Upper lobe of left lung (tissue), 6 donors: ENCODE measurements around the gene ARNT2. TPM values are rescaled to one million over a fixed set of nuclear protein-coding genes. Genes with fewer than 3 reads are reported as not detected.

Source experiments
- ATAC-seq, 2 donors: fragments of 200-7000 bp; cut with Tn5 transposase; one replicate each; pipeline ENCODE4 v1.9.1; 2022; ENCODE audit warnings: mild to moderate bottlenecking in 2 of 2, moderate library complexity in 2 of 2; ENCODE audit not compliant: low FRiP score in 2 of 2
- DNase-seq, 2 donors: peaks; one replicate each; pipeline ENCODE4 v3.0.0-alpha.2; 2019 to 2020
- H3K27ac ChIP-seq, 4 donors: fragments of 200-600 bp; sonication (generic); one replicate each; pipeline ENCODE4 v1.5.1; 2016 to 2019
- H3K27me3 ChIP-seq, 4 donors: fragments of 200-600 bp; sonication (generic); one replicate each; pipeline ENCODE4 v1.5.1; 2017 to 2019
- H3K36me3 ChIP-seq, 4 donors: fragments of 200-600 bp; sonication (generic); one replicate each; pipeline ENCODE4 v1.5.1; 2016 to 2019
- H3K4me1 ChIP-seq, 4 donors: fragments of 200-600 bp; sonication (generic); one replicate each; pipeline ENCODE4 v1.5.1; 2018 to 2019
- H3K4me3 ChIP-seq, 4 donors: fragments of 200-600 bp; sonication (generic); one replicate each; pipeline ENCODE4 v1.5.1; 2017 to 2019; ENCODE audit warnings: mild to moderate bottlenecking in 2 of 4, moderate library complexity in 1 of 4
- H3K9me3 ChIP-seq, 4 donors: fragments of 200-600 bp; sonication (generic); one replicate each; pipeline ENCODE4 v1.5.1; 2018 to 2019
- EP300 ChIP-seq, 4 donors: sonication (generic); formaldehyde crosslinking; IDR thresholded peaks; one replicate each; pipeline ENCODE4 v1.5.1; 2017; ENCODE audit warnings: antibody characterized with exemption in 4 of 4, control low read depth in 2 of 4
- POLR2A ChIP-seq, 4 donors: fragments of 450-650 bp; IDR thresholded peaks; one replicate each; pipeline ENCODE4 v1.5.1; 2016 to 2017; ENCODE audit warnings: antibody characterized with exemption in 4 of 4, mild to moderate bottlenecking in 2 of 4
- POLR2AphosphoS5 ChIP-seq, 2 donors: sonication (generic); formaldehyde crosslinking; IDR thresholded peaks; one replicate each; pipeline ENCODE4 v1.5.1; 2017; ENCODE audit warnings: antibody characterized with exemption in 2 of 2
- WGBS, 2 donors: methylation state at CpG; one replicate each; pipeline ENCODE4 v1.1.5; 2017 to 2018; 5-methylcytosine and 5-hydroxymethylcytosine counted together
- total RNA-seq, 6 donors: library from RNA; depleted of rRNA in 4 of 6; stranded (reverse); fragments of >200 nt in 4 of 6; gene quantifications; one replicate each; pipeline versions ENCODE4 v1.1.0 to v1.2.1, GENCODE V29; 2016 to 2021
- TF ChIP-seq, protein P1 (sequence below), 6 experiments: fragments of 450-650 bp in 4 of 6; fragments of 200-600 bp in 2 of 6; sonication (generic) in 2 of 6; IDR thresholded peaks; one replicate each; pipeline ENCODE4 v1.5.1; 2016 to 2019; ENCODE audit warnings: antibody characterized with exemption in 6 of 6
- donor health status: DM: no; HTN: no; CAD: no; lungs with moderate emphysema.
- donor health status: DM: no; HTN: yes; CAD: no; lungs with severe emphysema.

ARNT2 gene
- total RNA-seq, 6 donors from 2014 or later, result 4.7 to 26.9 (median 8.4) TPM

DNA sequence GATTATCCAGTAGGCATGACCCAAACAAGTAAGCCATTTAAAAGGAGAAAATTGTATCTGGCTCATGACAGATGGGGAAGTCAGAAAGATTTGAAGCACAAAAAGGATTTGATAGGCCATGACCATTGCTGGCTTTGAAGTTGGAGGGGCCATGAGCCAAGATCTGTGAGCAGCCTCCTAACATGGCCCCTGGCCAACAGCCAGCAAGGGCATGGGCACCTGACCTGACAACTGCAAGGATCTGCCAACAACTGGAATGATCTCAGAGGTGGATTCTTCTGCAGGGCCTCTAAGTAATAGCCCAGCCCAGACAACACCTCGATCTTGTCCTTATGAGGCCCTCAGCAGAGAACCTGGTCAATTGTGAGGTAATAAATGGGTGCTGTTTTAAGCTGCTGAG lies 93.0 kb downstream of the ARNT2 start:
- ATAC-seq, result no peak
- no peak overlapping the region for H3K4me3 ChIP-seq
- no peaks in the 10 kb centered on the region for H3K27me3 ChIP-seq
- H3K36me3 ChIP-seq, result no peaks in the 10 kb centered on the region
- 81 to 88% methylated on average over 1 of the region's 1 CpG for WGBS, 2 donors
- TF ChIP-seq POLR2A (IDR thresholded peaks at IDR 0.05) (no peak), EP300 (IDR thresholded peaks at IDR 0.05) (no peak), POLR2AphosphoS5 (IDR thresholded peaks at IDR 0.05) (no peak)
- TF ChIP-seq, protein P1, sequence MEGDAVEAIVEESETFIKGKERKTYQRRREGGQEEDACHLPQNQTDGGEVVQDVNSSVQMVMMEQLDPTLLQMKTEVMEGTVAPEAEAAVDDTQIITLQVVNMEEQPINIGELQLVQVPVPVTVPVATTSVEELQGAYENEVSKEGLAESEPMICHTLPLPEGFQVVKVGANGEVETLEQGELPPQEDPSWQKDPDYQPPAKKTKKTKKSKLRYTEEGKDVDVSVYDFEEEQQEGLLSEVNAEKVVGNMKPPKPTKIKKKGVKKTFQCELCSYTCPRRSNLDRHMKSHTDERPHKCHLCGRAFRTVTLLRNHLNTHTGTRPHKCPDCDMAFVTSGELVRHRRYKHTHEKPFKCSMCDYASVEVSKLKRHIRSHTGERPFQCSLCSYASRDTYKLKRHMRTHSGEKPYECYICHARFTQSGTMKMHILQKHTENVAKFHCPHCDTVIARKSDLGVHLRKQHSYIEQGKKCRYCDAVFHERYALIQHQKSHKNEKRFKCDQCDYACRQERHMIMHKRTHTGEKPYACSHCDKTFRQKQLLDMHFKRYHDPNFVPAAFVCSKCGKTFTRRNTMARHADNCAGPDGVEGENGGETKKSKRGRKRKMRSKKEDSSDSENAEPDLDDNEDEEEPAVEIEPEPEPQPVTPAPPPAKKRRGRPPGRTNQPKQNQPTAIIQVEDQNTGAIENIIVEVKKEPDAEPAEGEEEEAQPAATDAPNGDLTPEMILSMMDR (IDR thresholded peaks at IDR 0.05), result no peak
- no peak overlapping the region for H3K27ac ChIP-seq
- no peaks in the 10 kb centered on the region for H3K9me3 ChIP-seq
- no peak for DNase-seq
- peaks cover 0 to 14% (median 2%) of the 10 kb centered on the region in 4 donors for H3K4me1 ChIP-seq

DNA sequence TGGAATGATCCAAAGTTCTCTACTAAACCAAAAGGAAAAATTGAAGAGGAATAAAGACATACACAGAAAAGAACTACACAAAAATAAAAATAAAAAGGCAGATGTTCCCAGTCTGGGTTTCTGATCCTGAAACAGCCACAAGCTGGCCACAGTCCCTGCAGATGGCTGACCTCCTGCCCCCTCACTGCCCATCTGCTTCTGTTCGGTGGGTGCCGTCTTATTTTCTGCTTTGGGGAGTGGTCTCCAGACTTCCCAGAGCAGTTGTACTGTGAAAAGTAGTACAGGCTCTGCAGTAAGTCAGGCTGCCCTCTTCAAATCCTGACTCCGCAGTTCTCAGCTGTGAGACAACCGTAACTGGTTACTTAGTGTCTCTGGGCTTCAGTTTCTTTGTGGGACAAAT lies 94.5 kb downstream of the ARNT2 start:
- 87 to 89% methylated on average over 4 of the region's 4 CpGs for WGBS, 2 donors
- ATAC-seq, result no peak

DNA sequence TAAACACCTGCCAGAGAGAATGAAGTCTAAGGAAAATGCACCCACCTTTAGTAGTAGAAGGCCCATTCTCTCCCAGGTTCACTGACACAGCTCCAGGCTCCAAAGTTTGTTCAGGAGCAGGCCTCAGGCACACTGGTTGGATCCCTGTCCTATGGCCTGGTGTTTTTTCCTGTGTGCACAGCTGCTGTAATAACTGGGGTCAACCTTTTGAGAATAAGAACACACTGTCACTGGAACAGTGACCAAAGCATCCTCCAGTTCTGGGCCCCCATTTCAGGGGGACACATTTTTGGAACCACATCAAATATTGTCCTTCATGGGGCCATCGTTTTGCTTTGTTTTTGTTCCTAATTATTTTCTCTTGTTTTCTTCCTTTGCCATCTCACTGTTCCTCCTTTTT lies 95.8 kb downstream of the ARNT2 start:
- H3K27me3 ChIP-seq, result no peaks in the 10 kb centered on the region
- H3K4me3 ChIP-seq, result no peak overlapping the region
- H3K9me3 ChIP-seq, result peaks cover 0 to under 1% (median 0%) of the 10 kb centered on the region in 4 donors
- ATAC-seq (no peak), DNase-seq (no peak)
- TF ChIP-seq EP300 (IDR thresholded peaks at IDR 0.05), result no peak
- TF ChIP-seq, protein P1 (IDR thresholded peaks at IDR 0.05), result no peak
- TF ChIP-seq POLR2A (IDR thresholded peaks at IDR 0.05), result no peak
- TF ChIP-seq POLR2AphosphoS5 (IDR thresholded peaks at IDR 0.05), result no peak
- 74 to 87% methylated on average over 1 of the region's 1 CpG for WGBS, 2 donors
- no peaks in the 10 kb centered on the region for H3K36me3 ChIP-seq
- H3K4me1 ChIP-seq, result peaks cover 0 to 11% (median 0%) of the 10 kb centered on the region in 4 donors
- H3K27ac ChIP-seq, result no peak overlapping the region

More for the DNA sequence above, 94.5 kb downstream of the ARNT2 start:
- Histone ChIP-seq H3K4me1 (peaks cover 0 to 18% (median 2%) of the 10 kb centered on the region in 4 donors), H3K27ac (no peak overlapping the region), H3K36me3 (no peaks in the 10 kb centered on the region), H3K27me3 (no peaks in the 10 kb centered on the region), H3K9me3 (no peaks in the 10 kb centered on the region), H3K4me3 (no peak overlapping the region)
- TF ChIP-seq, protein P1 (IDR thresholded peaks at IDR 0.05), result no peak
- TF ChIP-seq EP300 (IDR thresholded peaks at IDR 0.05) (no peak), POLR2AphosphoS5 (IDR thresholded peaks at IDR 0.05) (no peak), POLR2A (IDR thresholded peaks at IDR 0.05) (no peak)
- DNase-seq, result no peak

DNA sequence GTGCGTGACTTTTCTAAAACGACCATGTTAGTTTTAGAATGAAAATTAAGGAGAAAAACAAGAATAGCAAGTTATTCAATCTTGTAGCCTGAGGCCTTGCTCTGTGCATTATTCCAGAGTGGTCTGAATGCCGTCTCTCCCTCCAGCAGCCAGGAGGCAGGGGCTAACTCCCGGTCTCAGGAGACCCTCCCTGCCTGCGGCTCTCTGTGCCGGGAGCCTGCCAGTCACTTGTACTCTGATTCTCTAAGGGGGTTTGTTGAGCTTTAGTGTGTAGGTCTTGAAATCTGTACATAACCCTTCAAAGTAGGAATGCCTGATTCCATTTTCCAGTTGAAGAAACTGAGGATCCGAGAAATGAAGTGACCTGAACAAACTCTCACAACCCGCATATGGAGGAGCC lies 97.3 kb downstream of the ARNT2 start:
- peaks cover 0 to 5% (median 0%) of the 10 kb centered on the region in 4 donors for H3K4me1 ChIP-seq
- ATAC-seq (no peak), DNase-seq (no peak)
- peaks cover 0 to 2% (median 0%) of the 10 kb centered on the region in 4 donors for H3K9me3 ChIP-seq
- H3K4me3 ChIP-seq, result no peak overlapping the region
- no peak for TF ChIP-seq POLR2A (IDR thresholded peaks at IDR 0.05)
- 88 to 96% methylated on average over 8 of the region's 8 CpGs for WGBS, 2 donors
- H3K27me3 ChIP-seq, result no peaks in the 10 kb centered on the region
- H3K36me3 ChIP-seq, result no peaks in the 10 kb centered on the region
- no peak overlapping the region for H3K27ac ChIP-seq

DNA sequence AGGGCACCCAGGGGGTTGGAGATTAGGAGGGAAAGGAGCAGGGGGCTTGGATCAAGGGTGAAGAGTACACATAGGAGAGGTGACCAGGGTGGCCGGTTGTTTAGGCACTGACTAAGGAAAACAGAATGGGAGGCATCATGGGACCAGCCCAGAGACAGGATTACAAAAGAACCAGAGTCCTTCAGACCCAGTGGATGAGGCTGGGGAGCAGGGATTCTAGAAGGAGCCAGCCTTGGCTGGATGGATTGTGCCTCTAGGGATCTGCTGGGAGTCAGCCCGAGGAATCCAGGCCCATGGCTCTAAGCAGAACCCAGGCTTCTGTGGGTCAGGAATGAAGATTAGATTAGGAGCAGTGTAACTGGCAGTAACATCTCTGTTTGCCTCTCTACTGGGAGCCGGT lies 98.6 kb downstream of the ARNT2 start:
- Histone ChIP-seq H3K27ac (peak overlapping the region; percentile 14 to 64 (median 34)), H3K27me3 (no peaks in the 10 kb centered on the region), H3K9me3 (peaks cover 0 to 2% (median 0%) of the 10 kb centered on the region in 4 donors), H3K4me1 (peaks cover 0 to 5% (median 0%) of the 10 kb centered on the region in 4 donors), H3K4me3 (no peak overlapping the region), H3K36me3 (no peaks in the 10 kb centered on the region)
- WGBS, 2 donors, result 80 to 82% methylated on average over 2 to 3 of the region's 3 CpGs
- no peak for DNase-seq
- no peak for ATAC-seq
- TF ChIP-seq POLR2AphosphoS5 (IDR thresholded peaks at IDR 0.05) (no peak), EP300 (IDR thresholded peaks at IDR 0.05) (no peak), POLR2A (IDR thresholded peaks at IDR 0.05) (no peak)
- TF ChIP-seq, protein P1 (IDR thresholded peaks at IDR 0.05), result no peak
